Activated CD4-positive, alpha-beta T cell treated with anti-CD3 and anti-CD28 coated beads for 36 hours (primary cell): Measurements from ENCODE around the gene KCNMA1. TPM values are rescaled to one million over a fixed set of nuclear protein-coding genes. Genes with fewer than 3 reads are reported as not detected.
A peak's percentile ranks its signal among the peaks of the same experiment; 100 is the strongest.

Source experiments
- ATAC-seq: fragments of 200-7000 bp; cut with Tn5 transposase; one replicate; pipeline ENCODE4 v1.10.0; 2021; ENCODE audit warnings: mild to moderate bottlenecking, moderate library complexity
- CTCF ChIA-PET: fragments of 350-600 bp; sonication (Branson Sonifier 250); formaldehyde crosslinking; loops from one replicate; lab custom pipeline; 2021; ENCODE audit warnings: antibody characterized with exemption; lab: Charles Lee
- POLR2A ChIA-PET: fragments of 350-600 bp; sonication (Branson Sonifier 250); formaldehyde crosslinking; loops from one replicate; lab custom pipeline; 2021; ENCODE audit warnings: antibody characterized with exemption, inconsistent platforms; lab: Charles Lee
- DNase-seq: peaks from one replicate; pipeline ENCODE4 v3.0.0-alpha.2; 2020
- H3K27ac Mint-ChIP-seq: one replicate; pipeline ENCODE4 v1.8.0; 2021; ENCODE audit warnings: mixed read lengths
- H3K27me3 Mint-ChIP-seq: one replicate; pipeline ENCODE4 v1.8.0; 2021; ENCODE audit warnings: mixed read lengths
- H3K36me3 Mint-ChIP-seq: one replicate; pipeline ENCODE4 v1.8.0; 2021; ENCODE audit warnings: low read depth, mixed read lengths
- H3K4me1 Mint-ChIP-seq: one replicate; pipeline ENCODE4 v1.8.0; 2021; ENCODE audit warnings: mixed read lengths
- H3K4me3 Mint-ChIP-seq: one replicate; pipeline ENCODE4 v1.8.0; 2021; ENCODE audit warnings: mild to moderate bottlenecking, moderate library complexity, mixed read lengths
- H3K9me3 Mint-ChIP-seq: one replicate; pipeline ENCODE4 v1.8.0; 2021; ENCODE audit warnings: low read depth, mixed read lengths
- intact Hi-C, 2 experiments: fragments of 100-400 bp; cut with DNase I in 1 of 2; cut with micrococcal nuclease in 1 of 2; formaldehyde crosslinking; loops; one replicate each; pipeline versions ENCODE4 v1.14.2 to v1.15.1; 2022 to 2024; cut with DNase I, micrococcal nuclease
- total RNA-seq, 2 experiments: library from RNA; stranded (reverse); gene quantifications; one replicate each; pipeline ENCODE4 v1.2.3, GENCODE V29; 2021

KCNMA1 gene
- total RNA-seq, 2 experiments from 2014 or later: 0.18 TPM; not detected in 1

DNA sequence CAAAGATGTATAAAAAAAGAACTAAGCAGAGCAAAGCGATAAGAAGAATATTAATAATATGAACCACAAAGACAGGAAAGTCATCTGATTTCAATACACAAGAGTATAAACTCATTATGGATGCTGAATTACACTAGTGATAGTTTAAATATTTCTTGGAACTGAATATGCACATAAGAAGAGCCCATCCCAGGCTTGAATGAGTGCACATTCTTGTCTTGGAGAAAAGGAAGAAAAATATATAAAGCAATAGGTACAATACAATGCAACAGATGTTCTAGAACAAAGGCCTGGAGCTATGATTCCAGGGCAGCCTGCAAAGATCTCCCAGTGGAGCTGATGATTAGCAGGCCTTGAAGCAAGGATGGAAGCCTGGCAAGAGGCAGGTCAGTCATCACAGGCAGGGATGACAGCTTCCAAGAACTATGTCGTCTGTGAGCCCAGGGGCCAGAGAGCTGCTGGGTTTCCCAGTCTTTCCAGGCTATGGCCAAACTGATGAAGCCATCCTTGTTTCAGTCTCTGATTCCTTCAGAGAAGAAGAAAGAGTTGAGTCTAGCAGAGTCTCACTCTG is 277.6 kb downstream of the KCNMA1 start:
- peaks cover 5% of the 10 kb centered on the region for H3K27me3 Mint-ChIP-seq
- H3K9me3 Mint-ChIP-seq: no peaks in the 10 kb centered on the region
- no peak overlapping the region for H3K27ac Mint-ChIP-seq
- DNase-seq (no peak), ATAC-seq (no peak)
- POLR2A ChIA-PET: no interaction called here
- intact Hi-C loops: no loop called here
- H3K36me3 Mint-ChIP-seq: no peaks in the 10 kb centered on the region
- no peak overlapping the region for H3K4me3 Mint-ChIP-seq
- H3K4me1 Mint-ChIP-seq: no peaks in the 10 kb centered on the region
- CTCF ChIA-PET: no interaction called here

DNA sequence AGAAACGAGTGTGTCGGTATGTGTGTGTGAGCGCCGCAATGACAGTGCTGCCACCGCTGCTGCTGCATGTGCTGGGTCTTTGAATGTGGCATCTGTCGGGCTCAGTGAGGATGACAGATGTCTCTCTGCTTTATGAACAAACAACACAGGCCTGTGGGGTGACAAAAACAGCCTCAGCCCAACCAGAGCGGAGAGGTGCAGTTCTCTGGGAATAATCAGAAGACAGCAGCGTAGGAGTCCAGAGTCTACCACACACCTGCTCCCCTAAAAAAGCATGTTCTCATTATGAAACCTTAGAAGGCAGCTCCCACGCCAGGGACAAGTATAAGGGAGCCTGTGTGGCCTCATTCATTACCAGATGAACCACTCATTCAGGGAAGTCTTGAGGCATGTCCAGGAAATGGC is 278.3 kb downstream of the KCNMA1 start:
- intact Hi-C loops: no loop called here
- no peak for DNase-seq
- H3K4me1 Mint-ChIP-seq: no peaks in the 10 kb centered on the region
- no peak for ATAC-seq
- no peak overlapping the region for H3K4me3 Mint-ChIP-seq
- ChIA-PET POLR2A (no interaction called here), CTCF (no interaction called here)
- H3K36me3 Mint-ChIP-seq: no peaks in the 10 kb centered on the region
- H3K27ac Mint-ChIP-seq: no peak overlapping the region
- H3K27me3 Mint-ChIP-seq: peaks cover 5% of the 10 kb centered on the region
- no peaks in the 10 kb centered on the region for H3K9me3 Mint-ChIP-seq

DNA sequence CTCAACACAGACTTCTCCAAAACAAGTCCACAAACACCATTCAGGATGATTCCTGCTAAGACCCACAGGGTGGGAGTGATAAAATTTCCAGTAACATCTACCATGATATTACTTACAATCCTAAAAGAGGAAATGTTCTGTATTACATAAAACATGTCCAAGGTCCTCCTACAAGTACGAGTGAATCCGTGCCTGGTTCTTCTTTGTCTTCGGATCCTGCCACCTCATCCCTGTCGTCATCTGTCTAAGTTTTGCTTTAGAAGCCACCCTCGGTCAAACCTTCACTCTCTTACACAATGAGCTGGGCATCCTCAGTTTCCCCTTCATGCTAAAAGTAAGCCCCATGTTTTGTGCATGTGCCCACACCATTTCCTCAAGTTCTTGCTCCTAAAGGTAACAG is 279.0 kb downstream of the KCNMA1 start:
- CTCF ChIA-PET: no interaction called here
- H3K4me1 Mint-ChIP-seq: no peaks in the 10 kb centered on the region

DNA sequence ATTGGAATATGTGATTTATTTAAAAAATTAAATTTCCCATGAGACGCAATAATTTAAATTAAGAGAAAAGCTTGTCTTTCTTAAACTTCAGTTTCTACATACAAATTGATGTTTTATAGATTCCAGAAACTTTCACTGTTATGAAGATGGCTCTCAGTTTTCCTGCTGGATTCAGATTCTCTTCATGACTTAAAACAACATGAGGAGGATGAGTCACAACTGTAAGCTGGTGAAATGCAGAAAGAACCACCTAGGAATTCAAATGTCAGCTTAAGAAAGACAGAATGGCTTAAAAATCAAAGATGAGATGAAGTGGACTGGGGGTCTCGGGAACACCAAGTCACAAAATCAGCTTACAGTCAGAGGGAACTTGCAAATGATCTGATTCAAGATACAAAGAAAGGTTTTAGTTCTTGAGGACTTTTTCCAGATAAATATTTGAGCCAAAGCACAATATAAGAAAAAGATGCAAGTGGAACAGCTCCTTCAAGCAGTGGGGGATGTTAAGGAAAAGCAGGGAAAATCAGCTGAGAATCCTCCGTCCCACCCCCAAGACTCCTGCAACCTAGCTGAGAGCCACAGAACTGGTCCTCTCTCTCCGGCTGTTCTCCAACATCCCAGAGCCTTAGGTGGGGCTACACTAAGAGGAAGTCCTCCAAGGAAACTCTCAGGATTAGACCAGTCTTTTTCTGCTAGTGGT is 279.8 kb downstream of the KCNMA1 start:
- H3K27ac Mint-ChIP-seq: no peak overlapping the region
- DNase-seq (no peak), ATAC-seq (no peak)
- no peaks in the 10 kb centered on the region for H3K36me3 Mint-ChIP-seq
- H3K4me1 Mint-ChIP-seq: no peaks in the 10 kb centered on the region
- H3K4me3 Mint-ChIP-seq: no peak overlapping the region
- no peaks in the 10 kb centered on the region for H3K9me3 Mint-ChIP-seq
- peaks cover 5% of the 10 kb centered on the region for H3K27me3 Mint-ChIP-seq
- POLR2A ChIA-PET: no interaction called here
- CTCF ChIA-PET: no interaction called here
- intact Hi-C loops: no loop called here

More for the DNA sequence above, 279.0 kb downstream of the KCNMA1 start:
- intact Hi-C loops: no loop called here
- H3K27me3 Mint-ChIP-seq: peaks cover 5% of the 10 kb centered on the region
- no peaks in the 10 kb centered on the region for H3K36me3 Mint-ChIP-seq
- no peaks in the 10 kb centered on the region for H3K9me3 Mint-ChIP-seq
- POLR2A ChIA-PET: no interaction called here
- ATAC-seq (no peak), DNase-seq (no peak)
- H3K4me3 Mint-ChIP-seq: no peak overlapping the region
- no peak overlapping the region for H3K27ac Mint-ChIP-seq

DNA sequence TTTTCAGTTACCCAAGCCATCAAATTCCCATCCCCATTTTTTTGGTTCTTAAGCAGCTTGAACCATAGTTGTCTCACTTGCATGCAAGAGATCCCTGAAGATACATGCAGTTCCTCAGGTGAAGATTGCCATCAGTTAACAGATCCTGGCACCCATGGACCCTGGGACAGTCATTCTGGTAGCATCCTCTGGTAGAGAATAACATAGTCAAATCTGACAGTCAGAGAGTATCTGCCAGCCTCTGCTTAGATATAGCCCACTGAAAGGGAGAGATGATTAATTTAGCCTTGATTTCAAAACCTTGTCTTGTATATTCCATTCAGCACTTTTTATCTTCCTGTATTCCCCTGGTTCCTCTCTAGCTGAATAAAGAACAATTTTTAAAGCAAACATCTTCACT is 280.4 kb downstream of the KCNMA1 start:
- no peak for DNase-seq
- no peaks in the 10 kb centered on the region for H3K36me3 Mint-ChIP-seq
- no peak overlapping the region for H3K4me3 Mint-ChIP-seq
- no peak for ATAC-seq
- H3K27me3 Mint-ChIP-seq: peaks cover 5% of the 10 kb centered on the region
- no peaks in the 10 kb centered on the region for H3K9me3 Mint-ChIP-seq
- ChIA-PET POLR2A (no interaction called here), CTCF (no interaction called here)
- no peaks in the 10 kb centered on the region for H3K4me1 Mint-ChIP-seq
- H3K27ac Mint-ChIP-seq: no peak overlapping the region
- intact Hi-C loops: no loop called here

DNA sequence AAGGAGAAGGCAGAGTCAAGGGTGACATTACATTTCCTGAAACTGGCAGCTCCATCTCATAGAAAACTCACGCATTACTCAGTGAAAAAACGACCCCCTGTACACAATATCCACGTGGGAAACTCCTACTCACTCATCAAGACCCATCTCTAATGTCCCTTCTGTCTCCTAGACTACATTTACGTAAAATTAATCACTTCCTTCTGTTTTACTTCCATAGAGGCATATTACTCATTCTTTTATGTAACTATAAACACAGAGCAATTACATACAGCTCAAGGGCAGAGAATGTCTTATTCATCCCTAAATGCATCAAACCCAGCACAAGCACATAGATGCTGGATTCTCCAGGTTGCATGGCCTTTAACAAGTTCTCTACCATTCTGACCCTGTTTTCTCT is 281.8 kb downstream of the KCNMA1 start:
- POLR2A ChIA-PET: no interaction called here
- Mint-ChIP-seq H3K27ac (no peak overlapping the region), H3K4me3 (no peak overlapping the region), H3K27me3 (peaks cover 8% of the 10 kb centered on the region), H3K4me1 (no peaks in the 10 kb centered on the region), H3K9me3 (no peaks in the 10 kb centered on the region), H3K36me3 (no peaks in the 10 kb centered on the region)
- intact Hi-C loops: no loop called here
- CTCF ChIA-PET: no interaction called here
- ATAC-seq: no peak
- DNase-seq: no peak

DNA sequence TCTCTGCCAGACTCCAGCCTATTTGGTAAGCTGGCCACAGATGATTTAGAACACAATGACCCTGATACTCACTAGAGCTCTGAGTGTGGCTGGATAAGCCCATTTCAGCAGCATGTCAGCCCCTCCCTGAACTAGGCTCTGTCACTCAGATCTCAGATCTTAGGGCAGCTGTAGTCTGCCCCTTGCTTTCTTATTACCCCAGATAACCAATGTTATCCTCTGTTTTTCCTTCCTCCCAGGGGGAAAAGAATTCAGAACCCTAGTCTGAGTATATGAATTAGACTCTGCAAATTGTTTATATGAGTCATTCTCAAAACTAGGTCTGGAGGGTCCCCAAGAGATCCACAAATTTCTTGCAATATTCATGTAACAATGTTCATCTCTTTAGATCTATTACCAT is 286.2 kb downstream of the KCNMA1 start:
- intact Hi-C loops: no loop called here
- H3K27me3 Mint-ChIP-seq: peaks cover 3% of the 10 kb centered on the region
- no peaks in the 10 kb centered on the region for H3K36me3 Mint-ChIP-seq
- ChIA-PET CTCF (no interaction called here), POLR2A (interaction anchor here (0.8 kb wide), 1 partner anchor 35 kb away, joined by 6 read pairs; no protein-coding TSS in a partner anchor)
- no peak for ATAC-seq
- H3K9me3 Mint-ChIP-seq: no peaks in the 10 kb centered on the region
- H3K4me3 Mint-ChIP-seq: no peak overlapping the region
- no peaks in the 10 kb centered on the region for H3K4me1 Mint-ChIP-seq
- H3K27ac Mint-ChIP-seq: no peak overlapping the region
- DNase-seq: no peak

DNA sequence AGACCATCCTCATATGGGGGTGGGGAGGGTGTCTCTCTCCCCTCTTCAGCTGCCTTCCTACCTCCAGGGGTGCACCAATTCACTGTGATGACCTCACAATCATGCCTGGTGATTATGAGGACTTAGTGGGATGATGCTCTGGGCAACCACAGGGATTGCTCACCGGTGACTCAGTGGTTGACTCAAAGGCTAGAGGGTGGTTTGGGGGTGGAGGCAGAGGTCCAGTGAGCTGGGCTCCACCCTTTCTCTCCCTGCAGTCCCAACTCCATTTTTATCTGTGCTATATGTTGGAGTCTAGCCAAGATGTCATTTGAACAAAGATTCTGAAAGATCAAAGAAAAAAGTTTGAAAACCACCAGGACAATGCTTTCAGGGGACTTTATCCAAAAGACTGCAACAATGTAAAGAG is 286.9 kb downstream of the KCNMA1 start:
- Mint-ChIP-seq H3K27ac (no peak overlapping the region), H3K9me3 (no peaks in the 10 kb centered on the region), H3K36me3 (no peaks in the 10 kb centered on the region), H3K27me3 (peaks cover 3% of the 10 kb centered on the region), H3K4me1 (no peaks in the 10 kb centered on the region), H3K4me3 (no peak overlapping the region)
- DNase-seq (peak; percentile 31), ATAC-seq (peak; percentile 70)
- ChIA-PET CTCF (interaction anchor here (0.8 kb wide), 1 partner anchor 102 kb away, joined by 3 read pairs; no protein-coding TSS in a partner anchor), POLR2A (no interaction called here)
- intact Hi-C loops: no loop called here

DNA sequence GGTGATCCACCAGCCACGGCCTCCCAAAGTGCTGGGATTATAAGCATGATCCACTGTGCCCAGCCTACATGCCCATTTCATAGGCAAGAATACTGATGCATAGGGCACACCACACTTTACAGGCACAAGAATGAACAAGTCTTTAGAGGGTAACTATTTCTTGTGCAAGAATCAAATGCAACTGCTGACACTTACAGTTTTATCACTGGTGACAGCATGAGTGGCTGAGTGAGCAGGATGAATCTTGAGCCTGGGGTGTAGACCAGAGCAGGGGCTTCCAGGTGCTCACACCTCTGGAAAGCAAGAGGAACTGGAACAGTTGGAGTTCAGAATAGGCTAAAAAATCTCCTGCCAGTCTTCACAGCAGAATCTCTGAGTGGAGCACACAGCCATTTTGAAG is 287.5 kb downstream of the KCNMA1 start:
- H3K9me3 Mint-ChIP-seq: no peaks in the 10 kb centered on the region
- no peak for ATAC-seq
- intact Hi-C loops: no loop called here
- CTCF ChIA-PET: interaction anchor here (0.8 kb wide), 1 partner anchor 102 kb away, joined by 3 read pairs; no protein-coding TSS in a partner anchor
- DNase-seq: no peak
- H3K4me1 Mint-ChIP-seq: no peaks in the 10 kb centered on the region
- peaks cover 3% of the 10 kb centered on the region for H3K27me3 Mint-ChIP-seq
- no peak overlapping the region for H3K4me3 Mint-ChIP-seq
- H3K36me3 Mint-ChIP-seq: no peaks in the 10 kb centered on the region
- POLR2A ChIA-PET: interaction anchor here (0.6 kb wide), 1 partner anchor 419 kb away, joined by 3 read pairs; no protein-coding TSS in a partner anchor
- no peak overlapping the region for H3K27ac Mint-ChIP-seq

DNA sequence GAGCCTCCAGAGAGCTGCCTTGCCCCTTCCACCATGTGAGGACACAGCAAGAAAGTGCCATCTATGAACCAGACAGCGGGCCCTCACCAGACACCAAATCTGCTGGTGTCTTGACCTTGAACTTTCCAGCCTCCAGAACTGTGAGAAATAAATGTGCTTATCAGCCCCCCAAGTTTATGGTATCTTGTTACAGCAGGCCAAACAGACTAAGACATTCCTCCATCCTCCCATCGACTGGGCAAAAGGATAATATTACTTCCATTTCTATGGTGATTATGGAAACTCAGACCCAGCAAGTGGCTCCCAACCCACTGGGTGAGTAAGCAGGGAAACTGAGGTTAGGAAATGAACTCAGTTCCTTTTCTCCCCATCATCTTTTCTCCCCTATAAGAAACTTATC is 288.4 kb downstream of the KCNMA1 start:
- POLR2A ChIA-PET: no interaction called here
- peaks cover 3% of the 10 kb centered on the region for H3K27me3 Mint-ChIP-seq
- H3K36me3 Mint-ChIP-seq: no peaks in the 10 kb centered on the region
- no peak for ATAC-seq
- no peaks in the 10 kb centered on the region for H3K9me3 Mint-ChIP-seq
- H3K27ac Mint-ChIP-seq: no peak overlapping the region
- intact Hi-C loops: no loop called here
- DNase-seq: no peak
- no peak overlapping the region for H3K4me3 Mint-ChIP-seq
- CTCF ChIA-PET: no interaction called here
- no peaks in the 10 kb centered on the region for H3K4me1 Mint-ChIP-seq

DNA sequence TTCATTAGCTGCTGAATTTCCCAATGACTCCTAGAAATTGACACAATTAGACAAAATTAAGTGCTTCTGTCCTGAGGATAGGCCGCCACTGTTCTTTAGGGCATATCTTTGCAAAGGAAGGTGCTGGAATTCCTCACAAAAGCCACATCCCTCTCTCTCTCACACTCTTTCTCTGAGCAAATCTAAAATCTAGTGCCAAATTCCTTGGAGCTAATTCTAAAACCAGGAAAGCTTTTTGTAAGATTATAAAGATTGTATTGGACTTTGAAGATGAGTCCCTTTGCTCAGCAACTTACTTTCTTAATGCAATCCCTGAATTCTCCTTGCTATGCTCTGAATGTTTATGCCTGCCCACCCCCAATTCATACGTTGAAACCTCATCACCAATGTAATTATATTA is 288.9 kb downstream of the KCNMA1 start:
- DNase-seq (no peak), ATAC-seq (no peak)
- peaks cover 3% of the 10 kb centered on the region for H3K27me3 Mint-ChIP-seq
- no peaks in the 10 kb centered on the region for H3K4me1 Mint-ChIP-seq
- no peaks in the 10 kb centered on the region for H3K36me3 Mint-ChIP-seq
- intact Hi-C loops: no loop called here
- H3K9me3 Mint-ChIP-seq: no peaks in the 10 kb centered on the region
- no peak overlapping the region for H3K27ac Mint-ChIP-seq
- H3K4me3 Mint-ChIP-seq: no peak overlapping the region
- ChIA-PET CTCF (no interaction called here), POLR2A (no interaction called here)

DNA sequence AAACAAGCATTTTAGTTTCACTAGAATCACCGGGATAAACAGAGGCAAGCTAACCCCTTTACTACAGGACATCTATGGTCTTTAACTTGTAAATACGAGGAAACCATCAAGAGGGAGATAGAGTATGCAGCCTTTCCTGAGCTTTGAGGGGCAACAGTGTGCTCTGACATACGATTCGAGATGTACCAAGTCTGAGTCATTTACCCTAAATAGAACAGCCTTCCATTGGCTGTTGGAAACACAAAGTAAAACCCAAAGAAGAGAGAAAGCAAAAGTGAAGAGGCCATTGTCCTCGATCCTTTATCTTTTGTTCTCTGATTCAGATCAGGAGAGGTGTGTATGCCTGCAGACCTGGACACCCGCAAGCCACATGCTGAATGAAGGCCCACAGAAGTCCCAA is 289.5 kb downstream of the KCNMA1 start:
- no peaks in the 10 kb centered on the region for H3K9me3 Mint-ChIP-seq
- DNase-seq (no peak), ATAC-seq (no peak)
- peaks cover 3% of the 10 kb centered on the region for H3K27me3 Mint-ChIP-seq
- ChIA-PET CTCF (no interaction called here), POLR2A (no interaction called here)
- H3K4me1 Mint-ChIP-seq: no peaks in the 10 kb centered on the region
- intact Hi-C loops: no loop called here
- no peaks in the 10 kb centered on the region for H3K36me3 Mint-ChIP-seq
- no peak overlapping the region for H3K4me3 Mint-ChIP-seq
- H3K27ac Mint-ChIP-seq: no peak overlapping the region
